IPS DF 4.7 (cell line): ENCODE data around the gene PCDHA5.
"Not testable (repeated sequence)": the region's sequence is repeated elsewhere in the genome, so short reads cannot be mapped to it uniquely, and the experiment has no call there.

Experiments used
- DNase-seq: peaks from one replicate; pipeline ENCODE4 v3.0.0-alpha.2; 2013; ENCODE audit warnings: low spot score; ENCODE audit errors: extremely low read depth

PCDHA5 gene

GRCh38 chr5:140822969-140823368 is 1.6 kb downstream of the PCDHA5 start:
- DNase-seq, result not testable (repeated sequence)

- no peak for DNase-seq
Observed at GRCh38 chr5:140823475-140823874, 2.1 kb downstream of the PCDHA5 start.

- DNase-seq, result no peak
Observed at GRCh38 chr5:140827704-140828361, 6.4 kb downstream of the PCDHA5 start, which contains the start of gene PCDHA6. Gene PCDHA6 (plus strand): TSS chr5:140827960. CDS start chr5:140828092, 132 bp downstream.

- no peak for DNase-seq
Observed at GRCh38 chr5:140828362-140828737, 6.9 kb downstream of the PCDHA5 start.

GRCh38 chr5:140829511-140830501 is 8.4 kb downstream of the PCDHA5 start:
- not testable (repeated sequence) for DNase-seq

GRCh38 chr5:140833993-140834392 is 12.6 kb downstream of the PCDHA5 start, which contains the start of gene PCDHA7:
Gene PCDHA7 (plus strand): TSS chr5:140834269. CDS start chr5:140834384, 115 bp downstream.
- DNase-seq, result no peak

- DNase-seq, result not testable (repeated sequence)
Observed at GRCh38 chr5:140834439-140835008, 13.1 kb downstream of the PCDHA5 start.

GRCh38 chr5:140835622-140836510 is 14.5 kb downstream of the PCDHA5 start:
- DNase-seq, result no peak

GRCh38 chr5:140840978-140841962 is 19.9 kb downstream of the PCDHA5 start, which contains the start of gene PCDHA8:
Gene PCDHA8 (plus strand): TSS chr5:140841187. CDS start chr5:140841322, 135 bp downstream.
- DNase-seq, result no peak

- no peak for DNase-seq
Observed at GRCh38 chr5:140842798-140843733, 21.7 kb downstream of the PCDHA5 start.

- DNase-seq, result not testable (repeated sequence)
Observed at GRCh38 chr5:140848139-140849102, 27.0 kb downstream of the PCDHA5 start, which contains the start of gene PCDHA9. Gene PCDHA9 (plus strand): TSS chr5:140848382. CDS start chr5:140848496, 114 bp downstream.

GRCh38 chr5:140849831-140850634 is 28.6 kb downstream of the PCDHA5 start:
- DNase-seq, result not testable (repeated sequence)

GRCh38 chr5:140855772-140856674 is 34.6 kb downstream of the PCDHA5 start, which contains the start of gene PCDHA10:
Gene PCDHA10 (plus strand): TSS chr5:140855897. CDS start chr5:140856049, 152 bp downstream.
- DNase-seq, result no peak

- DNase-seq, result no peak
Observed at GRCh38 chr5:140857177-140857986, 36.0 kb downstream of the PCDHA5 start.
